Hepatocyte (in vitro differentiated cells): ENCODE results near the gene HERPUD1.

Experiments
- EZH2 ChIP-seq: fragments of 200-600 bp; sonication (generic); IDR thresholded peaks from 2 replicates; pipeline ENCODE4 v1.6.1; 2016; ENCODE audit warnings: antibody characterized with exemption, mild to moderate bottlenecking, borderline replicate concordance
- TF ChIP-seq, protein P1 (sequence below): fragments of 200-600 bp; sonication (generic); IDR thresholded peaks from 2 replicates; pipeline ENCODE4 v1.5.1; 2016; ENCODE audit warnings: antibody characterized with exemption, mild to moderate bottlenecking; ENCODE audit not compliant: poor library complexity

GRCh38 chr16:56943761-56944375 lies 11.9 kb downstream of the HERPUD1 start:
- TF ChIP-seq, protein P1, sequence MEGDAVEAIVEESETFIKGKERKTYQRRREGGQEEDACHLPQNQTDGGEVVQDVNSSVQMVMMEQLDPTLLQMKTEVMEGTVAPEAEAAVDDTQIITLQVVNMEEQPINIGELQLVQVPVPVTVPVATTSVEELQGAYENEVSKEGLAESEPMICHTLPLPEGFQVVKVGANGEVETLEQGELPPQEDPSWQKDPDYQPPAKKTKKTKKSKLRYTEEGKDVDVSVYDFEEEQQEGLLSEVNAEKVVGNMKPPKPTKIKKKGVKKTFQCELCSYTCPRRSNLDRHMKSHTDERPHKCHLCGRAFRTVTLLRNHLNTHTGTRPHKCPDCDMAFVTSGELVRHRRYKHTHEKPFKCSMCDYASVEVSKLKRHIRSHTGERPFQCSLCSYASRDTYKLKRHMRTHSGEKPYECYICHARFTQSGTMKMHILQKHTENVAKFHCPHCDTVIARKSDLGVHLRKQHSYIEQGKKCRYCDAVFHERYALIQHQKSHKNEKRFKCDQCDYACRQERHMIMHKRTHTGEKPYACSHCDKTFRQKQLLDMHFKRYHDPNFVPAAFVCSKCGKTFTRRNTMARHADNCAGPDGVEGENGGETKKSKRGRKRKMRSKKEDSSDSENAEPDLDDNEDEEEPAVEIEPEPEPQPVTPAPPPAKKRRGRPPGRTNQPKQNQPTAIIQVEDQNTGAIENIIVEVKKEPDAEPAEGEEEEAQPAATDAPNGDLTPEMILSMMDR: no peak
- no peak for TF ChIP-seq EZH2
